ENCODE measurements around the gene GRIN2D.

DNA sequence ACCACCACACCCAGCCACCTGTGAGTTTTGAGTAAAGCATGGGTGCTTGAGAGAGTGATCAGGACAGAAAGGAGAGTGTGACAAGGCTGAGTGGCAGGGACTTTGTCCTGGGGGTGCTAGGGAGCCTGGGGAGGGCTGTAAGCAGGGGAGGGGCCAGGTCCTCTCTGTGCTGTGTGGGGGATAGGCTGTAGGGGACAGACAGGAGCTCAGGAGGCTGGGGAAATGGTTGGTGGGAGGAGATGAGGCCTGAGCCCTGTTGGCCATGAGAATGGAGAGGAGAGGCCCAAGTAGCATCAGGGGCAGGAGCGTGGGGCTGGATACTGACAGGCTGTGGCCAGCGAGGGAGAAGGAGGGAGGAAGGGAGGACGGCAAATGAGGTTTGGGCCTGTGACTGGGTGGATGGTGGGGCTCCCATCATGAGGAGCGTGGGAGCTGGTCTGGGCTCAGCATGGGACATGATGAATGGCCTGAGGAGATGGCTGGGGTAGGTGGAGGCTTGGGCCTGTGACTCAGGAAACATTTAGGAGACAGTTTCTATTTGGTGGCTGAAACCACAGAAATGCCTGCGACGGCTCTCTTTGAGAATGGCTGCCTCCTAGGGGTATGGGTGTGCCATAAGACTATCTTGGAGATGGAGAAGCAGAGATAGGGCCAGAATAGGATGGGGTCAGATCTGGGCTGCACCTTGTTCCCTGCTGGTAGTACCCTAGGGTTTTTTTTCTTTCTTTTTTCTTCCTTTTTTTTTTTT is 25.0 kb downstream of the GRIN2D start:
- TF ChIP-seq, protein P1, sequence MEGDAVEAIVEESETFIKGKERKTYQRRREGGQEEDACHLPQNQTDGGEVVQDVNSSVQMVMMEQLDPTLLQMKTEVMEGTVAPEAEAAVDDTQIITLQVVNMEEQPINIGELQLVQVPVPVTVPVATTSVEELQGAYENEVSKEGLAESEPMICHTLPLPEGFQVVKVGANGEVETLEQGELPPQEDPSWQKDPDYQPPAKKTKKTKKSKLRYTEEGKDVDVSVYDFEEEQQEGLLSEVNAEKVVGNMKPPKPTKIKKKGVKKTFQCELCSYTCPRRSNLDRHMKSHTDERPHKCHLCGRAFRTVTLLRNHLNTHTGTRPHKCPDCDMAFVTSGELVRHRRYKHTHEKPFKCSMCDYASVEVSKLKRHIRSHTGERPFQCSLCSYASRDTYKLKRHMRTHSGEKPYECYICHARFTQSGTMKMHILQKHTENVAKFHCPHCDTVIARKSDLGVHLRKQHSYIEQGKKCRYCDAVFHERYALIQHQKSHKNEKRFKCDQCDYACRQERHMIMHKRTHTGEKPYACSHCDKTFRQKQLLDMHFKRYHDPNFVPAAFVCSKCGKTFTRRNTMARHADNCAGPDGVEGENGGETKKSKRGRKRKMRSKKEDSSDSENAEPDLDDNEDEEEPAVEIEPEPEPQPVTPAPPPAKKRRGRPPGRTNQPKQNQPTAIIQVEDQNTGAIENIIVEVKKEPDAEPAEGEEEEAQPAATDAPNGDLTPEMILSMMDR (IDR thresholded peaks at IDR 0.05), result no peak; the same call in 1 of the 2 replicates
- TF ChIP-seq NFIC (IDR thresholded peaks at IDR 0.05; ENCODE audit: borderline replicate concordance), result no peak
- TF ChIP-seq, protein P2, sequence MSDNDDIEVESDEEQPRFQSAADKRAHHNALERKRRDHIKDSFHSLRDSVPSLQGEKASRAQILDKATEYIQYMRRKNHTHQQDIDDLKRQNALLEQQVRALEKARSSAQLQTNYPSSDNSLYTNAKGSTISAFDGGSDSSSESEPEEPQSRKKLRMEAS (IDR thresholded peaks at IDR 0.05; ENCODE audit: low read depth), result no peak
- no peak for TF ChIP-seq SMC3 (IDR thresholded peaks at IDR 0.05; ENCODE audit: low read depth, low read length)
- no peak for TF ChIP-seq CHD2 (IDR thresholded peaks at IDR 0.05; ENCODE audit: low read length, partially characterized antibody)
- TF ChIP-seq, protein P3, sequence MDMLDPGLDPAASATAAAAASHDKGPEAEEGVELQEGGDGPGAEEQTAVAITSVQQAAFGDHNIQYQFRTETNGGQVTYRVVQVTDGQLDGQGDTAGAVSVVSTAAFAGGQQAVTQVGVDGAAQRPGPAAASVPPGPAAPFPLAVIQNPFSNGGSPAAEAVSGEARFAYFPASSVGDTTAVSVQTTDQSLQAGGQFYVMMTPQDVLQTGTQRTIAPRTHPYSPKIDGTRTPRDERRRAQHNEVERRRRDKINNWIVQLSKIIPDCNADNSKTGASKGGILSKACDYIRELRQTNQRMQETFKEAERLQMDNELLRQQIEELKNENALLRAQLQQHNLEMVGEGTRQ (IDR thresholded peaks at IDR 0.05; ENCODE audit: borderline replicate concordance, low read depth, low read length), result no peak
- TF ChIP-seq POLR2AphosphoS5 (IDR thresholded peaks at IDR 0.05; ENCODE audit: low read depth, low read length), result no peak
- no peak for TF ChIP-seq RCOR1 (IDR thresholded peaks at IDR 0.05; ENCODE audit: low read length)
- no peak for TF ChIP-seq YY1 (IDR thresholded peaks at IDR 0.05; ENCODE audit: low read depth)
- TF ChIP-seq RAD21 (IDR thresholded peaks at IDR 0.05; ENCODE audit: low read length), result no peak
- no peak for TF ChIP-seq SIN3A (IDR thresholded peaks at IDR 0.05; ENCODE audit: borderline replicate concordance, low read depth, low read length)
- TF ChIP-seq TAF1 (IDR thresholded peaks at IDR 0.05; ENCODE audit: borderline replicate concordance, low read depth, low read length), result no peak
- no peak for TF ChIP-seq EZH2phosphoT487 (IDR thresholded peaks at IDR 0.05; ENCODE audit: borderline replicate concordance, low read depth)
- TF ChIP-seq, protein P4, sequence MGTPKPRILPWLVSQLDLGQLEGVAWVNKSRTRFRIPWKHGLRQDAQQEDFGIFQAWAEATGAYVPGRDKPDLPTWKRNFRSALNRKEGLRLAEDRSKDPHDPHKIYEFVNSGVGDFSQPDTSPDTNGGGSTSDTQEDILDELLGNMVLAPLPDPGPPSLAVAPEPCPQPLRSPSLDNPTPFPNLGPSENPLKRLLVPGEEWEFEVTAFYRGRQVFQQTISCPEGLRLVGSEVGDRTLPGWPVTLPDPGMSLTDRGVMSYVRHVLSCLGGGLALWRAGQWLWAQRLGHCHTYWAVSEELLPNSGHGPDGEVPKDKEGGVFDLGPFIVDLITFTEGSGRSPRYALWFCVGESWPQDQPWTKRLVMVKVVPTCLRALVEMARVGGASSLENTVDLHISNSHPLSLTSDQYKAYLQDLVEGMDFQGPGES (IDR thresholded peaks at IDR 0.05; ENCODE audit: low read depth, low read length), result no peak
